ENCODE results near the gene SLC6A13. TPM values are rescaled to one million over a fixed set of nuclear protein-coding genes. Genes with fewer than 3 reads are reported as not detected.

SLC6A13 gene
- total RNA-seq, 1 donor from 2014 or later = 0.38 TPM

DNA sequence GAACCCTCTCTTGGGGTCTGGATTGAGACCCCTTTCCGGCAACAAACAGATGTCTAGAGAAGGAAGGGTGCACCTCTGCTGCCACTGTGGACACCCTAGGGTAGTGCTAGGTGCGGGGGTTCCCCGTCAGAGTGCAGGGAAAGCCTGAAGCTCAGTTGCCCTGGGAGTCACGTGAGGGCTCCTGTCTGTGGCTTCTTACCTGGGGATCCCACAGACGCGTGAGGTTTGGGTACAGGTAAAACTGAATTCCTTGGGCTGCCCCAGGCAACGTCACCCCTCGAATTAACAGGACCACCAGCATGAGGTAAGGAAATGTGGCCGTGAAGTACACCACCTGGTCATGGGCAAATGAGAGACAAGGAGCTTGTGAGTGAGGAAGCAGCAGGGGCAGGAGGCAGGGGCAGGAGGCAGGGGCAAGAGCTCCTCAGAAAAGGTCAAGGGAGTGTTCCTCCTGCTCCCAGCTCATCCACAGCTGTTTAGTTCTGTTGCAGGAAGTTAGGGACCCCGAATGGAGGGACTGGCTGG is 27.7 kb downstream of the SLC6A13 start:
- no peak overlapping the region for H3K4me3 Mint-ChIP-seq
- CTCF ChIA-PET = no interaction called here
- H3K4me1 Mint-ChIP-seq = no peaks in the 10 kb centered on the region
- H3K27ac Mint-ChIP-seq = no peak overlapping the region
- H3K9me3 Mint-ChIP-seq = peaks cover 18% of the 10 kb centered on the region
- DNase-seq = no peak
- no peak for ATAC-seq (ENCODE audit: low read depth)
- POLR2A ChIA-PET = no interaction called here
- intact Hi-C loops (cut with micrococcal nuclease) = no loop called here
- H3K27me3 Mint-ChIP-seq = peaks cover 11% of the 10 kb centered on the region
- TF ChIP-seq, protein P1, sequence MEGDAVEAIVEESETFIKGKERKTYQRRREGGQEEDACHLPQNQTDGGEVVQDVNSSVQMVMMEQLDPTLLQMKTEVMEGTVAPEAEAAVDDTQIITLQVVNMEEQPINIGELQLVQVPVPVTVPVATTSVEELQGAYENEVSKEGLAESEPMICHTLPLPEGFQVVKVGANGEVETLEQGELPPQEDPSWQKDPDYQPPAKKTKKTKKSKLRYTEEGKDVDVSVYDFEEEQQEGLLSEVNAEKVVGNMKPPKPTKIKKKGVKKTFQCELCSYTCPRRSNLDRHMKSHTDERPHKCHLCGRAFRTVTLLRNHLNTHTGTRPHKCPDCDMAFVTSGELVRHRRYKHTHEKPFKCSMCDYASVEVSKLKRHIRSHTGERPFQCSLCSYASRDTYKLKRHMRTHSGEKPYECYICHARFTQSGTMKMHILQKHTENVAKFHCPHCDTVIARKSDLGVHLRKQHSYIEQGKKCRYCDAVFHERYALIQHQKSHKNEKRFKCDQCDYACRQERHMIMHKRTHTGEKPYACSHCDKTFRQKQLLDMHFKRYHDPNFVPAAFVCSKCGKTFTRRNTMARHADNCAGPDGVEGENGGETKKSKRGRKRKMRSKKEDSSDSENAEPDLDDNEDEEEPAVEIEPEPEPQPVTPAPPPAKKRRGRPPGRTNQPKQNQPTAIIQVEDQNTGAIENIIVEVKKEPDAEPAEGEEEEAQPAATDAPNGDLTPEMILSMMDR (IDR thresholded peaks at IDR 0.05) = no peak
- peaks cover 2% of the 10 kb centered on the region for H3K36me3 Mint-ChIP-seq (ENCODE audit: low read depth)

GRCh38 chr12:234019-234418 is 28.6 kb downstream of the SLC6A13 start:
- Mint-ChIP-seq H3K4me3 (no peak overlapping the region), H3K27ac (no peak overlapping the region), H3K27me3 (peaks cover 7% of the 10 kb centered on the region), H3K36me3 (ENCODE audit: low read depth) (peaks cover 2% of the 10 kb centered on the region), H3K4me1 (no peaks in the 10 kb centered on the region), H3K9me3 (peaks cover 18% of the 10 kb centered on the region)
- intact Hi-C loops (cut with micrococcal nuclease) = no loop called here
- TF ChIP-seq, protein P1 (IDR thresholded peaks at IDR 0.05) = no peak
- ATAC-seq (ENCODE audit: low read depth) (no peak), DNase-seq (no peak)
- ChIA-PET CTCF (no interaction called here), POLR2A (no interaction called here)

GRCh38 chr12:233615-233968 is 29.0 kb downstream of the SLC6A13 start:
- no peak overlapping the region for H3K27ac Mint-ChIP-seq
- TF ChIP-seq, protein P1 (IDR thresholded peaks at IDR 0.05) = no peak
- ChIA-PET CTCF (no interaction called here), POLR2A (no interaction called here)
- no peaks in the 10 kb centered on the region for H3K4me1 Mint-ChIP-seq
- intact Hi-C loops (cut with micrococcal nuclease) = no loop called here
- no peak overlapping the region for H3K4me3 Mint-ChIP-seq
- ATAC-seq (ENCODE audit: low read depth) (no peak), DNase-seq (no peak)
- H3K27me3 Mint-ChIP-seq = peaks cover 8% of the 10 kb centered on the region
- peaks cover 2% of the 10 kb centered on the region for H3K36me3 Mint-ChIP-seq (ENCODE audit: low read depth)
- peaks cover 18% of the 10 kb centered on the region for H3K9me3 Mint-ChIP-seq

DNA sequence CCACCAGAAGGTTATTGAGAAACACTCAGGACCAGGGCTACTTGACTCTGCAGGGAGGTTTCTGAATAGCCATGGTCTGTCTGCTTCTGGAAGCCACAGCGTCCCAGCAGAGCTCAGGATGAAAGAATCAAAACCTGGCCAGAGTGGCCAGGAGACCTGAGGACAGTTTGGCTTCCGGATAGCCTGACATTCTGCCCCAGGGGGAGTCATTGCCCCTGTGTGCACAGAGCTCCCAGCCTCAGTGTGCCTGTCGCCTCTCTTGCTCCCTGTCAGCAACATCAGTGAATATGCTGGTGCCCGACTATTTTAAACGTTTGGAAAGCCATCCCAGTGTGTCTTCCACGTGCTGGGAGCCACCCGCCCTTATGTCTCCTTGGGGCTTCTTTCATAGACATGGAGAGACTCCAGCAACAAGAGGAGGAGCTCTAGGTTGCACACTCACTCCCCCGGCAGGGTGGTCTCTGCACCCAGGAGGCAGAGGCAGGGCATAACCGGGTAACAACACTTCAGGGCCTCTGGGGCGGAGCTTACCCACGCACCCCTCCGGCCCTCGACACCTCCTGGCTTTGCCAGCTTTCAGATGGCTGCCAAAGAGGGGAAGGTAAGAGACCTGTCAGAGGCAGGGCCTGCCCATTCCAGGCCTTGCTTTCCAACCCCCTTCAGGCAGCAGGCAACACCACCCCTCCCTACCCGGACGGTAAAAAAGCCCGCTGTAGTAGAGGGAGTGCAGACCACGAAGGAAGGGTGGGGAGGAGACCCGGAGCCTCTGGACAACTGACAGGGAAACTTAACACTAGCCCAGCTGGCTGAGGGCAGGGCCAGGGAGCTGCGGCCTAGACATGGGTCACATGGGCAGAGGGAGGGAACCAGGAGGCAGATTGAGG is 29.7 kb downstream of the SLC6A13 start:
- TF ChIP-seq, protein P1 (IDR thresholded peaks at IDR 0.05) = no peak
- Mint-ChIP-seq H3K4me1 (no peaks in the 10 kb centered on the region), H3K27me3 (peaks cover 8% of the 10 kb centered on the region), H3K27ac (no peak overlapping the region), H3K36me3 (ENCODE audit: low read depth) (peaks cover 2% of the 10 kb centered on the region), H3K4me3 (no peak overlapping the region), H3K9me3 (peaks cover 18% of the 10 kb centered on the region)
- intact Hi-C loops (cut with micrococcal nuclease) = no loop called here
- CTCF ChIA-PET = no interaction called here
- ATAC-seq (ENCODE audit: low read depth) (no peak), DNase-seq (no peak)
- POLR2A ChIA-PET = no interaction called here

- CTCF ChIA-PET = no interaction called here
These were observed 31.5 kb downstream of the SLC6A13 start for GRCh38 chr12:230925-231671.

More at GRCh38 chr12:230925-231671, 31.5 kb downstream of the SLC6A13 start:
- DNase-seq = no peak
- no peak for ATAC-seq (ENCODE audit: low read depth)
- POLR2A ChIA-PET = no interaction called here
- peaks cover 16% of the 10 kb centered on the region for H3K27me3 Mint-ChIP-seq
- H3K36me3 Mint-ChIP-seq (ENCODE audit: low read depth) = no peaks in the 10 kb centered on the region
- H3K9me3 Mint-ChIP-seq = peaks cover 13% of the 10 kb centered on the region
- no peak overlapping the region for H3K27ac Mint-ChIP-seq
- TF ChIP-seq, protein P1 (IDR thresholded peaks at IDR 0.05) = no peak
- H3K4me3 Mint-ChIP-seq = no peak overlapping the region
- intact Hi-C loops (cut with micrococcal nuclease) = no loop called here
- H3K4me1 Mint-ChIP-seq = no peaks in the 10 kb centered on the region
